Left renal pelvis (tissue), 4 donors: ENCODE measurements around the gene NMRK1. TPM values are rescaled to one million over a fixed set of nuclear protein-coding genes. Genes with fewer than 3 reads are reported as not detected.

ENCODE experiments used
- DNase-seq, 4 donors: peaks; one replicate each; pipeline ENCODE4 v3.0.0-alpha.2; 2013; ENCODE audit warnings: low read depth in 4 of 4, low spot score in 3 of 4
- polyA plus RNA-seq, 4 donors: library from polyadenylated mRNA; unstranded; fragments of 120-200 nt; gene quantifications; one replicate each; pipeline ENCODE4 v1.2.1, GENCODE V29; 2013; ENCODE audit not compliant: insufficient read length in 4 of 4

NMRK1 gene
- polyA plus RNA-seq, 4 donors, result 6.5 to 31.6 (median 25.0) TPM

- DNase-seq, result no peak
These were observed 16.7 kb upstream of the NMRK1 start for GRCh38 chr9:75104607-75105006.

GRCh38 chr9:75102177-75102790 is 14.3 kb upstream of the NMRK1 start:
- no peak for DNase-seq

- DNase-seq, result no peak
These were observed 13.1 kb upstream of the NMRK1 start for GRCh38 chr9:75101004-75101588.

- no peak for DNase-seq
These were observed 8.8 kb upstream of the NMRK1 start for GRCh38 chr9:75096796-75097195.

GRCh38 chr9:75092766-75093165 is 4.8 kb upstream of the NMRK1 start:
- no peak for DNase-seq

- DNase-seq, result no peak
These were observed 2.6 kb upstream of the NMRK1 start for GRCh38 chr9:75090579-75090978.

GRCh38 chr9:75089373-75089766 is 1.4 kb upstream of the NMRK1 start:
- no peak for DNase-seq

- DNase-seq, result peak in 1 of 4 donors; percentile 34
These were observed 854 bp upstream of the NMRK1 start for GRCh38 chr9:75088646-75089372.

GRCh38 chr9:75087289-75087823 is 599 bp downstream of the NMRK1 start:
- peak in 1 of 4 donors; percentile 27 for DNase-seq

- no peak for DNase-seq
These were observed 1.2 kb downstream of the NMRK1 start for GRCh38 chr9:75086541-75087288.

- no peak for DNase-seq
These were observed 2.3 kb downstream of the NMRK1 start for GRCh38 chr9:75085640-75086039.

- no peak for DNase-seq
These were observed 3.8 kb downstream of the NMRK1 start for GRCh38 chr9:75084081-75084672.

- DNase-seq, result no peak
These were observed 4.6 kb downstream of the NMRK1 start for GRCh38 chr9:75083188-75083970.

GRCh38 chr9:75081632-75082031 is 6.3 kb downstream of the NMRK1 start:
- no peak for DNase-seq

- DNase-seq, result no peak
These were observed 15.1 kb downstream of the NMRK1 start for GRCh38 chr9:75072895-75073294.

- no peak for DNase-seq
These were observed 16.3 kb downstream of the NMRK1 start for GRCh38 chr9:75071530-75072122.

GRCh38 chr9:75069171-75069570 is 18.8 kb downstream of the NMRK1 start:
- DNase-seq, result no peak

- DNase-seq, result no peak
These were observed 20.1 kb downstream of the NMRK1 start for GRCh38 chr9:75067894-75068293.

GRCh38 chr9:75065510-75065909 is 22.4 kb downstream of the NMRK1 start:
- DNase-seq, result no peak
